ENCODE data around the gene SLC37A3.

DNA sequence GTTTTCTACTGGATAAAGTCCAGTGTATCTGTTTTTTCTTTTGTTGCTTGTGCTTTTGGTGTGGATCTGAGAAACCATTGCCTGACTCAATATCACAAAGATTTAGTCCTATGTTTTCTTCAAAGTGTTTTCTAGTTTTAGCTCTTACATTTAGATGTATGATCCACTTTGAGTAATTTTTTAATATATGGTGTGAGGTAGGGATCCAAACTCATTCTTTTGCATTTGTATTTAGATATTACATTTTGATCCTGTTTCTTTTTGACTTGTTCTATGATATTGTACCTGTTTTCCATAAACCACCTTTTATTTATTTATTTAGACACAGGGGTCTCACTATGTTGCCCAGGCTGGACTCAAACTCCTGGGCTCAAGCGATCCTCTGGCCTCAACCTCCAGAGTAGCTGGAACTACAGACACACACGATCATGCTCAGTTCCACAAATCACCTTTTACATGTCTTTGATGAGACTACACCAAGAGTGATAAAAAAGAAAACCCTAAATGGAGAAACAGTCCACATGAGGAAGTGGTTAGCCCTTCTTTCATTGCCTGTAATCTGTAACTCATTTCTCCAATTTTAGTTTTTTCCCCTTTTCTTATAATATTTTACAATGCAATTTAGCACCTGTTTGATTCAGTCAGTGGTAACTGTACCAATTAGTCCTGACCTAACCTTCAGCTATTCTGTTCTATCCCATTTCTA, 86.0 kb downstream of the SLC37A3 start:
- TF ChIP-seq CTCF (IDR thresholded peaks at IDR 0.05; ENCODE audit: poor library complexity) (no peak), EZH2 (IDR thresholded peaks at IDR 0.05; ENCODE audit: borderline replicate concordance) (no peak), EZH2phosphoT487 (IDR thresholded peaks at IDR 0.05; ENCODE audit: low read depth, severe bottlenecking, unreplicated experiment) (no peak)
